Right forelimb (tissue), 1 donor: Measurements from ENCODE around the gene PTPN3.
A peak's percentile ranks its signal among the peaks of the same experiment; 100 is the strongest.

ENCODE experiments used
- DNase-seq: peaks from one replicate; pipeline ENCODE4 v3.0.0-alpha.2; 2018

Gene PTPN3

GRCh38 chr9:109451311-109452025 is 46.6 kb downstream of the PTPN3 start:
- DNase-seq, result no peak

- DNase-seq, result no peak
These were observed 47.8 kb downstream of the PTPN3 start for GRCh38 chr9:109450346-109450745.

- DNase-seq, result no peak
These were observed 48.9 kb downstream of the PTPN3 start for GRCh38 chr9:109449036-109449798.

GRCh38 chr9:109448223-109448622 is 49.9 kb downstream of the PTPN3 start:
- no peak for DNase-seq

GRCh38 chr9:109447329-109448076 is 50.6 kb downstream of the PTPN3 start:
- DNase-seq, result no peak

DNA sequence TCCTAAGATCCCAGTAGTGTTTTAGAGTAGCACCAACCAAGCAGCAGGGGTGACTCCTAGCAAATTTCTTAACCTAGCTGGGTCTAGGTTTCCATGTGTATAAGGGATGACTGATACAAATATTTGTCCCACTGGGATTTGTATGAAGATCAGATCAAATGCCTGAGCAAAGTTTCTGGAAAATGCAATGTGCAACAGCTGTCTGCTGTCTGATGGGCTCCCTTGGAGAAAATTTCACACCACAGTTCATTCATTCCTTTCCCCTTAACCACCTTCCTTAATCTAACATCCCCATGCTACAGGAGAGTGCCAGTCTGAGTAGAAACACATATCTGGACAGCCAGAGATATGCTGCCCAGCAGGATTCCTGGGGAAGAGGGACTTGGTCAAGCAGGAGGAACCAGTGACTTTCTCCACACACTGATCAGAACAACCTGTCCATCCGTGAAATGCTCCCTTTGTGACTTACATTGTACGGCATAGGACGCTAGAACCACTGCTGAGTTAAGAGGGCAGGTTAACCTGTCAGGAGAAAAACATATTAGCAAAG is 53.3 kb downstream of the PTPN3 start:
- no peak for DNase-seq

- no peak for DNase-seq
These were observed 55.4 kb downstream of the PTPN3 start for GRCh38 chr9:109442716-109443115.

GRCh38 chr9:109441296-109441695 is 56.8 kb downstream of the PTPN3 start:
- DNase-seq, result no peak

DNA sequence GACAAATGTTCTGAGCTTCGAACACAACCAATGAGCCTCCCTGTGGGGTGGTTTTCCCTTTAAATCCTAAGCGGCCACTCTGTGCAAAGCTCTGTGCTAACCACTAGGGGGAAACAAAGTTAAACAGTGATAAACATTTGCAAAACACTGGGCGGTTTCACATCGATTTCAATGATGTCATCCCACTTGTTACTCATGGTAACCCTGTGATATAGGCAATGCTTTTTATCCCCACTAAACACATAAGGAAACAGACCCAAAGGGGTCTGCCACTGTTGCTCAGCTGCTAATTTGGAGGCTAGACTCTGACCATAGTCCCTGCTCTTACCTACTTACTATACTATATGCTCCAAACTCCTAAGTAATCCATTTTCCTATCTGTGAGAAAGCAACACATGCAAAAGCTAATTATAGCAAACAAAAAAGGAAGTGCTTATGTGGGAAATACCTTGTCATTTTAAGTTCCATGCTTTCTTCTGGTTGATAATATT is 57.3 kb downstream of the PTPN3 start:
- DNase-seq, result peak; percentile 65

DNA sequence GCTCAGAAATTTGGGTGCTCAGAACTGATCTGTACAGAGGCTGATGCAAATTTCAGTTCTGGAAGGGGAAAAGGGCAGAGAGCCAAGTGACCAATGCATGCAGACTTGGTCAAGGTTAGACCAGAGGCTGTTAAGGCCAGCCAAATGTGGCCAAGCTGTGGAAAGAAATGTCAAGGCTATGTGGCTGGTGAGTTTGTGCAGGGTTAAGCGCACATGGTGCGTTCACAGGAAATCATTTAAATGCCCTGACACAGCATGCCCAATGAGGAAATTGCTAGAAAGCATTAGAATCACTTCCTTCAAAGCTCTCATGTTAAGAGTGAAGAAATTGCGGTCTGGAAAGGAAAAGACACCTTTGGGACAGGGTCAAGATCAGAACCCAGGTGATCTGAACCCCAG is 58.0 kb downstream of the PTPN3 start:
- no peak for DNase-seq

- no peak for DNase-seq
These were observed 58.6 kb downstream of the PTPN3 start for GRCh38 chr9:109439378-109440116.

DNA sequence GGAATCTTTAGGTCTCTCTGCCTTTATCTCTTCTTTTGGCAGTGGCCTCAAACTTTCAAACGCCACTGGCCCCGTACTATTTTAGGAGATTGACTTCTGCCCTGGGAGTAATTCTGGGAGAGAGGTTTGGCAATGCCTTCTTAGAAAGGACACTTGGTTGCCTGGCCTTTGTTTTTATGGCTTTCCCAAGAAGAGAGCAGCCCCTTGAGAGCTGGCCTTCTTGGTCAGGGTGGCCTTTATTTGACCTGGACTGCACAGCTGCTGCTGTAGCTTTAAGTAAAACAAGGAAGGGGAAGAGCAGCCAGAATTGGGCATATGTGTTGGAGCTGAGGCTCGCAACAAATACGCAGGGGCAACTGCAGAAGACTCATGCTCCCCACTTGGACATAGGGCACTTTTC is 60.8 kb downstream of the PTPN3 start:
- DNase-seq, result no peak

DNA sequence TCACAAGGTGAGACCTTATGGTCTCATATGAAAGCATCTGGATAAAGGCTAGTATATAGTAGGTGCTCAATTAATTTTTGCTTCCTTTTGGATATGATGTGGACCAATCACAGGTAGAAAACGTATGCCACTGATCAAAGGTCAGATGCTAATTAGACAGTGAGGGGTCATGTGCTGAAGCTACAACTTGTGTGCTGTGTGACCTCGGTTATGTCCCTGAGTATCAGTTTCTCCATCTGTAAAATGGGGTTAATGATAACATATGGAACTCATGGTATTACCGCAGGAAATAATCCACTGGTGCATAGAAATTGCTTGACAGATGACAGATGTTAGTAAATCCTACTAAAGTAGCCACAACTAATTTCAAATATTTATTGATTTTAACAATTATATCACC is 62.0 kb downstream of the PTPN3 start:
- DNase-seq, result no peak

GRCh38 chr9:109433476-109433875 is 64.6 kb downstream of the PTPN3 start:
- DNase-seq, result no peak

DNA sequence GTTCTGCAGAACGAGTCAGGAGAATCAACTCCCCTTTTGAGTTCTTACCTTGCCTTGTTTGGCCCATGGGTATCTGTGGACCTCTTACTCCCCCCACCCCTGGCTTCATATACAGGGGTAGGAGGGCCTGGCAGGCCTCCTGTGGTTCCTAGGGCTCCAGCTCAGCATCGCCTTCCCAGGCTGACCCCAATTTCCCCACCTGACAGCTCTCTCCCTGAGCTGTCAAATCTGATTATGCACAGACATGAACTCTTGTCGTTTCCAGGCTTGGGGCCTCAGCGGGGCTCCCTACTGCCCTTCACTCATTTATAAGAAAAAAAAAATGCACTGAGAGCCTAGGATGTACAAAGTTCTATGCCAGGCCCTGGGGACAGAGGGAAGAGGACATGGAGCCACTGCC is 67.9 kb downstream of the PTPN3 start:
- DNase-seq, result no peak

DNA sequence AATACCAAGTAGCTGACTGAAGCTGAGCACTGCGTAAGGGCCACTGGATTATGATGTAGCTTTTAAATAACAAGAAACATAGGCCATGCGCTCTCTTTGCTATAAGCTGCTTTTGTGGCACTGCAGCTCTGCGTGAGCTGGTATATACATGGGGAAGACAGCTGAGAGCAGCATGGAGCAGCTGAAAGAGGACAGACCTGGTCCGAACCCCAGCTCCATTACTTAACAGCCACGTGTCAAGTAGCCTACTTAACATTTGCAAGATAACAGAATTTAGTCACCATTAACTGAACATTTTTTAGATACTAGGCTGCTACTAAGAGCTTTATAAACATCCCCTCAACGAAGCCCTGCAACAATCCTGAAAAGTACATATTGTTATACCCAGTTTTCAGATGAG is 69.3 kb downstream of the PTPN3 start:
- no peak for DNase-seq

GRCh38 chr9:109427886-109428285 is 70.2 kb downstream of the PTPN3 start:
- no peak for DNase-seq

DNA sequence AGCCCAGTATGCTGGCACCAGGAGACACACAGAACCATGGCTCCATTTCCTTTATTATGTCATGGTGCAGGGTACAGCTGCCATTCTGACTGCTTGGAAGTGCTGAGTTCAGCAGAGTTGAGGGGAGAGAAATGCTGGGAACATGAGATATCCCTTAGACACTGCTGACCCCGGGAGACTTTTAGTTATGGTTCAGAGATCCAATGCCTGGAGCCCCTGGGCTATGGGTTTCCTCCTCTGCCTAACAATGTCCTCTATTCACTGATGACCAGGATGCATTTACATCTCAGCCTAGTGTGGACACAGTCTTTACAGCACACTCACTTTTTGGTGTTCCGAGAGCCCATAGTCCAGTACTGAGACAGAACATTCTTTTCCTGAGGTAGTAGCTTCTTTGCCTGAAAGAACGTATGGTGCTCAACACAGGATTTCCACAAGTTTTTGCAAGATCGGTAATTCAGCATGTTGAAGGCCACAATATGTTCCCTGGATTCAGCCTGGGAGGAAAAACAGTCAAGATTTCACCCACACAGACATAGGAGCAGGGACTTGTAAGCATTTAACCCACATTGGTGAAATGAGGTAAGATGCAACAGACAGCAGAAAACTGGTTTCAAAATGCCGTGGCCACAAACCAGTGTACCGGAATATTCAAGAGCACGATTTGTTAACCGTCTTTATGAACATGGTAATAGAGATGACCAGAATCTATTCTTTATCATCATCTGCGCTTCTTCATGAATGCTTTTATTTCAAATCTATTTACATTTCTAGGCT is 71.3 kb downstream of the PTPN3 start:
- no peak for DNase-seq

GRCh38 chr9:109424618-109425017 is 73.5 kb downstream of the PTPN3 start:
- DNase-seq, result no peak

DNA sequence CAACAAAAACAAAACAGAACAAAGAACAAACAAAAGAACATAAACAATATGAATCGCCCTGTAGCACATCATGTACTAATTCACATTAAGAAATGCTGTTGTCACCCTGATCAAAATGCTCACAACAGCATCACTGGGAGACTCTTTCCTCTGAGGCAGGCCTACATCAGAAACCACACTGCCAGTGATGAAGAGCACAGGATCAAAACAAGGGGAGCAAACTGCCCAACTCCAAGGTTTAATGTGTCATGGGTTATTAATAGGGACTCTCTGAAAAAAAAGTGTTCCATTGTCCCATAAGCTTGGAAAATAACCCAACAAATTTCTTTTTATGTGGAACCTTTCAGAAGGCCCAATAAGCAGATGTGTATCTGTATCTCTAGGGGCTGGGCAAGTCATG is 74.2 kb downstream of the PTPN3 start:
- DNase-seq, result no peak

GRCh38 chr9:109422641-109423040 is 75.5 kb downstream of the PTPN3 start:
- DNase-seq, result no peak
